GM19240 (cell line): ENCODE data around the gene ZNF687.
"Not testable (repeated sequence)": the region's sequence is repeated elsewhere in the genome, so short reads cannot be mapped to it uniquely, and the experiment has no call there.

Experiments used
- DNase-seq: peaks from one replicate; pipeline ENCODE4 v3.0.0; 2011; ENCODE audit warnings: low spot score; ENCODE audit not compliant: insufficient read length

Gene ZNF687

DNA sequence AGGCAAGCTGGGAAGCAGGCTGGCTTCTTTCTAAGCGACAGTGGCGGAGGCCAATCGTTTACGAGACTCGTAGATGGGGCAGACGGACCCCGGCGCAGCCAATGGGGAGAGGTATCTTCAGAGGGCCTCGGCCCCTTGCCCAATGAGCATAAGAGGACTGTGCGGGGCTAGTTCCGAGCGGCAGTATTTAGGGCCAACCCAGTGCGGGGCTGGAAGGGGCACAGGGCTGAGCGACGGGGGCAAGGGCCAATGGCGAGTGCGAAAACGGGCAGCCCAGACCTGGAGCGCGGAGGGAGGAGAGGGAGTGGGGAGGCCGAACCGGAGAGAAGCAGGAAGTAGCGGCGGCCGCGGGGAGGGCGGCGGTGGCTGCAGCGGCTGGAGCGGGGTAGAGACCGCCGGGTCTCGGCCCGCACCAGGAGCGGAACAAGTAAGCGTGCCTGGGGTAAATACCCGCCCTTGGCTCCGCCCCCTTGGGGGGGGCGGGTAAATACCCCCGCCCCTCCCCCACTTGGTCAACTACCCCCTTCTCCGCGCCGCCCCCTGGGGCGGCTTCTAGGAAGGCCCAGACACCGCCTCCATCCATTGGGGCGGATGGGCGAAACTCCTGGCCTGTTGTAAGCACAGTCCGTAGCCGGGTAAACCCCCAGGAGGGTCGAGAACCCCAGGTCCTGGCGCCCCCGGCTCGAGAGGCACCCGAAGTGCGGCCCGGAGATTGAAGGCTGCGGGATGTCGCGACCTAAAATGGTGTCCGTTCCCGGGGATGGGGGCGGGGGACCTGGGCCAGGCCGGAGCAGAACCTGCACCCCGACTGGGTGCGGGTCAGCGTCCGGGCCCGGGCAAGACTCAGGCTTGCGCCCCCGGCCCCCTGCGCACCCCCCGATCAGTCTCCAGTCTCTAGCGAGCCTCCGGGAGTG is at the start of gene ZNF687:
TSS of gene ZNF687 (plus strand) at position 331 of the 914 bp plus-strand sequence. CDS start 3,993 bp downstream, outside the sequence.
- DNase-seq, result peak; percentile 98

- no peak for DNase-seq
These were observed 46.9 kb upstream of the ZNF687 start for GRCh38 chr1:151235235-151235634.

GRCh38 chr1:151237678-151238466 is 44.2 kb upstream of the ZNF687 start:
- peak; percentile 11 for DNase-seq

DNA sequence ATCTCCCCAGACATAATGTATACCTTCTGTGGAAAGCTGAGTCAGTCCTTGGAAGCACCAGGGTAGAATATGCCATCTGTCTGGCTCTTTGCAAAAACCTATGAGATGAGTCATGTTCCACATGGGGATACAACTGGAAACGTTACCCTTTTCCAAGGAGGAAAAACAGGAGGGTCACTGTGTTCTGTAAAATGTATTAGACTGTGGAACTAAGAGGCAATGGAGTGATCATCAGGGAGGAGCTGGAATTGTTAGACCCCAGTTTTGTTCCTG is 43.7 kb upstream of the ZNF687 start:
- DNase-seq, result no peak

DNA sequence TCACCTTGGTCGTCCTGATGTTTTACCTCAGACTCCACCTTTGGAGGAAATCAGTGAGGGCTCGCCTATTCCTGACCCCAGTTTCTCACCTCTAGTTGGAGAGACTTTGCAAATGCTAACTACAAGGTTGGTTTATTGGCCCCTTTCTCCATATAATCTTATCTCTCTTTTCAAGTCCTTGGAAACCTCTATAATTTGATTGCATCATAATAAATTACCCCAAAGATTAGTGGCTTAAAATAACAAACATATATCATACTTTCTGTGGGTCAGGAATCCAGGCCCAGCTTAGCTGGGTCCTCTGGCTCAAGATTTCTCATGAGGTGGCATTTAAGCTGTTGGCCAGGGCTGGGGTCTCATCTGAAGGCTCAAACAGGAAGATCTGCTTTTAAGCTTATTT is 39.7 kb upstream of the ZNF687 start:
- no peak for DNase-seq

GRCh38 chr1:151243683-151244216 is 38.3 kb upstream of the ZNF687 start:
- no peak for DNase-seq

GRCh38 chr1:151246786-151247185 is 35.3 kb upstream of the ZNF687 start:
- DNase-seq, result no peak

DNA sequence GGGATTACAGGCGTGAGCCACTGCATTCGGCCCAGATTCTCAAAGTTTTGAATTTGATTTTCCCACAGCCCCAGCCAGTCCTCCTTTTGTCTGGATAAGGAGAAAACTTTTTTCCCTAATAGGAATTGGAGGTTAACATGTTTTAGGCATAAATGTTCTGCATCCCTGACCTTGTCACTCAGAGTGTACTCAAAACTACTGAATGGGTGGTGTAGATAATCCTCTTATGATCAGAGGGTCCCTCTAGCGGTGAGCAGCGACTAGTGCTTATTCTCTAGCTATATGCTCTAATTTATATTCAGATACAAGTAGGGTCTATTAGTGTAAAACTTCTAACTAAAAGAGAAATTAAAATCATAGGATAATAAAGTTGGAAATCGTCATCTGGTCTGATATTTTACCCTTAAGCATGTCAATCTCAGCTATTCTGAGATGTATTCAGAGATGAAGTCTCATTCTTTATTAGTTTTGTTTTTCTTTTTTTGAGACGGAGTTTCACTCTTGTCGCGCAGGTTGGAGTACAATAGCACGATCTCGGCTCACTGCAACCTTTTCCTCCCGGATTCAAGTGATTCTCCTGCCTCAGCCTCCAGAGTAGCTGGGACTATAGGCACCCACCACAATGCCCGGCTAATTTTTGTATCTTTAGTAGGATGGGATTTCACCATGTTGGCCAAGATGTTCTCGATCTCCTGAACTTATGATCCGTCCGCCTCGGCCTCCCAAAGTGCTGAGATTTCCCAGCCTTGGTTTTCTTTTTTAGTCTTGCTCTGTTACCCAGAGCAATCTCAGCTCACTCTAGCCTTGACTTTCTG is 30.2 kb upstream of the ZNF687 start:
- peak; percentile 37 for DNase-seq

- peak; percentile 96 for DNase-seq
These were observed 27.6 kb upstream of the ZNF687 start, which contains the start of gene PSMD4 for GRCh38 chr1:151254217-151255213. TSS of gene PSMD4 (plus strand) at chr1:151254734. CDS start at chr1:151254783, 49 bp downstream.

DNA sequence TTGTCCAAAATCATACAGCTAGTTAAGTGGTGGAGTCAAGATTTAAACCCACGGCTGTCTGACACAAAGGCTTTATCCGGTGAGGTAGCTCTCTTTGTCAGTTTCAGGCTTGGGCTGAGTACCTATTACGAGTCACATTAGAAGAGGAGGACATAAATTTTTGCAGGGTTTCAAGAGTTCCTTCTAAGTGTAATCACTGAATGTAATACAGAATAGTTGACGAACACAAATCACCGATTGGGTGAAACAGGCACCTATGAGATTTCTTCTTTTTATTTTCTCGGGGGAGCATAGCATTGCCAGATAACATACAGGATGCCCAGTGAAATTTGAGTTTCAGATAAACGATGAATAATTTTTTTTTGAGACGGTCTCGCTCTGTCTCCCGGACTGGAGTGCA is 26.7 kb upstream of the ZNF687 start:
- DNase-seq, result no peak

DNA sequence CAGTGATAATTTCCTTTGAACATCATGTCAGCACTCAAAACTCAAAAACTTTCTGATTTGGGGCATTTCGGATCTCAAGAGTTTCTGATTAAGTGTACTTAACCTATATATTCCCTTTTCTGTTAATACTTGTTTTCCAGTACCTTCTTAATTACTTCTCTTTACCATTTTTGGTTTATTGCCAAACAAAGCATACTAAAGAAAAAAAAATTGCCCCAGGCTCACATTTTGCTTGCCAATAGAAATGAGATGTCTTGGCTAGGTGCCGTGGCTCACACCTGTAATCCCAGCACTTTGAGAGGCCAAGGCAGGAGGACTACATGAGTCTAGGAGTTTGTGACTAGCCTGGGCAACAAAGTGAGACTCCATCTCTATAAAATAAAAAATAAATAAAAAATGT is 22.7 kb upstream of the ZNF687 start:
- DNase-seq, result no peak

DNA sequence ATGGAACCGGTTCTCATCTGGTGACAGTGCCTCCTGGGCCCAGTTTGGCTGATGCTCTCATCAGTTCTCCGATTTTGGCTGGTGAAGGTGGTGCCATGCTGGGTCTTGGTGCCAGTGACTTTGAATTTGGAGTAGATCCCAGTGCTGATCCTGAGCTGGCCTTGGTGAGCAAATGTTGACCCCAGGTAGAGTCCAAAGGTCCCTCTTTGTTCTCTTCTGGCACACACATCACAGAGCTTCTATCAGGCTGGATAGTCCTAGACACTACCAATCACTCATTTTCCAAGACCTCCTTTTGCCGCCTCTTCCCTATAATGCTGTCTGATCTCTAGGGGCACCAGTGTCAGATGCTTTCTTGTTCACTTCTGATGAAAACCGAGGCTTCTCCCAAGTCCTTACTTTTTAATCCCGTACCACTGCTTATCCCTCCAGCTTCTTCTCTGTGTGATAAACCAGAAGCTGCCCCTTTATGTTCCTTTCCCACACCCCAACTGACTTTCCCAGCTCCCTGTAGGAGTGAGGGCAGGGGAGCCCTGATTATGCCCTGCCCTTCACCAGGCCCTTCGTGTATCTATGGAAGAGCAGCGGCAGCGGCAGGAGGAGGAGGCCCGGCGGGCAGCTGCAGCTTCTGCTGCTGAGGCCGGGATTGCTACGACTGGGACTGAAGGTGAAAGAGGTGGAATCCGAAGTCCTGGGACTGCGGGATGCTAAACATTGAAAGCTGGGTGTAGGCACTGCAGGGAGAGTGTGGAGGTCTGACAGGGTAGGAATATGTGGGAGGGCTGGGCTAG is 16.5 kb upstream of the ZNF687 start:
- DNase-seq, result no peak

- no peak for DNase-seq
These were observed 15.8 kb upstream of the ZNF687 start for GRCh38 chr1:151266315-151266714.

DNA sequence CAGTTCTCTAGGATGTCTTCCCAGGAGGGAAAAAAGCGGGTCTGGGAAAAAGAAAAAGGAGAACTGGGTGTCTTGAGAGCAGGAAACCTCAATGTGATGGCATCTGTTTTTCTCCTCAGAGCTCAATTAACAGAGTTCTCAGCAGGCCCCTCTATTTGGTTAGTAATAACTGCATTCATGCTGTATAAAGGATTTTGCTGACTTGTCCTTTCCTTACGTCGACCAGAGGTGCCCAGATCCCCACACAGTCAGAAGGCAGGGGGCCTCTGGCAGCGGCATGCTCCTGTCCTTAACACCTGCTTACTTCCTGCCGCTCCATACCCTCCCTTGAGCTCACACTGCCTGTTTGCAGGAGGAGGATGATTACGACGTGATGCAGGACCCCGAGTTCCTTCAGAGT is 15.3 kb upstream of the ZNF687 start:
- no peak for DNase-seq

DNA sequence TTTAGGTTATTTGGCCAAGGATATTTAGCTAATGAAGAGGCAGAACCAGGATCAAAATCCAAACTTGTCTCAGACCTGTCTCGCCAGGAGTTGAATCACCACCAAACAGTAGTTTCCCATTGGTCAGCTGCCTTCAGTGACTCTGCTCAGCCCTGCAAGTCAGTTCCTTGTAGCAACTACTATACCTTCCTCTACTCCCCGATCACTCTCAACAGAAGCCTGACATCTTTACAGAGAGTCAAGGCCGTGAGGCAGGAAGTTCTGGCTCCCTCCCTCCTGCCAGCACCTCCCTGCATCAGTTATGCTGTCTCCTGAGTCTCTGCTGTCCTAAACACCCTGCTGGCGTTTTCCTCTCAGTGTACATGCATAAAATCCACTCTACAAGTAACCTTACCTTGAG is 14.3 kb upstream of the ZNF687 start:
- no peak for DNase-seq

- no peak for DNase-seq
These were observed 8.1 kb upstream of the ZNF687 start for GRCh38 chr1:151273924-151274466.

GRCh38 chr1:151275341-151275740 is 6.8 kb upstream of the ZNF687 start:
- DNase-seq, result not testable (repeated sequence)

- no peak for DNase-seq
These were observed 4.8 kb upstream of the ZNF687 start for GRCh38 chr1:151277249-151277648.
